ENCODE results near the gene MRPL36.

The MRPL36 gene

GRCh38 chr5:1826235-1826980 is 26.8 kb upstream of the MRPL36 start:
- no peaks in the 10 kb centered on the region for H3K79me2 ChIP-seq (ENCODE audit: low read length)
- H3K27me3 ChIP-seq (ENCODE audit: low read depth, low read length), result no peaks in the 10 kb centered on the region
- TF ChIP-seq CTCF (IDR thresholded peaks at IDR 0.05; ENCODE audit: low read depth, low read length), result no peak
- no peak for TF ChIP-seq EZH2phosphoT487 (IDR thresholded peaks at IDR 0.05; ENCODE audit: low read depth)
- H3K9ac ChIP-seq (ENCODE audit: low read length), result no peak overlapping the region
- no peak overlapping the region for H2AFZ ChIP-seq (ENCODE audit: low read depth, low read length)
- H4K20me1 ChIP-seq (ENCODE audit: insufficient read depth, low read length), result no peaks in the 10 kb centered on the region
- no peaks in the 10 kb centered on the region for H3K4me1 ChIP-seq (ENCODE audit: low read length)
- H3K9me3 ChIP-seq (ENCODE audit: insufficient read depth, low read length), result no peaks in the 10 kb centered on the region
- no peak overlapping the region for H3K4me3 ChIP-seq (ENCODE audit: low read length)
- no peak overlapping the region for H3K27ac ChIP-seq (ENCODE audit: low read length)
- no peak overlapping the region for H3K4me2 ChIP-seq (ENCODE audit: low read length)
- peaks cover 4% of the 10 kb centered on the region for H3K36me3 ChIP-seq (replicated peaks; ENCODE audit: low read depth, low read length)

GRCh38 chr5:1824903-1825841 is 25.5 kb upstream of the MRPL36 start:
- Histone ChIP-seq H3K4me1 (ENCODE audit: low read length) (no peaks in the 10 kb centered on the region), H4K20me1 (ENCODE audit: insufficient read depth, low read length) (no peaks in the 10 kb centered on the region), H3K4me3 (ENCODE audit: low read length) (no peak overlapping the region), H3K27me3 (ENCODE audit: low read depth, low read length) (no peaks in the 10 kb centered on the region), H3K9ac (ENCODE audit: low read length) (no peak overlapping the region), H3K79me2 (ENCODE audit: low read length) (no peaks in the 10 kb centered on the region), H3K27ac (ENCODE audit: low read length) (no peak overlapping the region), H2AFZ (ENCODE audit: low read depth, low read length) (no peak overlapping the region), H3K9me3 (ENCODE audit: insufficient read depth, low read length) (no peaks in the 10 kb centered on the region), H3K36me3 (replicated peaks; ENCODE audit: low read depth, low read length) (peaks cover 9% of the 10 kb centered on the region), H3K4me2 (ENCODE audit: low read length) (no peak overlapping the region)
- TF ChIP-seq CTCF (IDR thresholded peaks at IDR 0.05; ENCODE audit: low read depth, low read length), result no peak
- TF ChIP-seq EZH2phosphoT487 (IDR thresholded peaks at IDR 0.05; ENCODE audit: low read depth), result no peak

DNA sequence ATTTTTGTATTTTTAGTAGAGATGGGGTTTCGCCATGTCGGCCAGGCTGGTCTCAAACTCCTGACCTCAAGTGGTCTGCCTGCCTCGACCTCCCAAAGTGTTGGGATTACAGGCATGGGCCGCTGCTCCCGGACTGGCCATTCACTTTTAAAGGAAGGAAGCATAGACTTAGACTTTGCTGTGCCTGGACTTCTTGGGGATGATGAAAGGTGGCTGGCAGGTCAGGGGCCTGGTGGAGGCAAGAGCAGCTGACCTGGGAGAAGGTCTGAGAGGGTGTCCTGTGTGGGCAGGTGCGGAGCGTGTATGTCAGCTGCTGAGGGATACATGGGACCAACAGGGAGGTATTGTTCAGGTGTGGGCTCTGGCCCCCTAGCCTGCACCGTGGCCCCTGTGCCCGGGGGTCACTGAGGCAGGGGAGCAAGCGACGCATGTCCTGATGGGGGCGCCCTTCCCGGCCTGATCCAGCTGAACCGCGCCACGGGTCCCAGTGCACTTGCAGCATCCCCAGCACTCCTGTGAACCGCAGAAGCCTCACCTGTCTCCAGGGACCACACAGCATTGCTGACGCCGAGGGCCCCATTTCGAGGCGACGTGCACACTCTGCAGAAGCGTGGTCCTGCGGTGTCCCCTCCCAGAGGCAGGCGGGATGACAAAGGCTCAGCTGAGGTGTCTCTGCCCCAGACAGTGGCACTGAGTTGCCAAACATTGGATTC is 24.6 kb upstream of the MRPL36 start:
- H3K36me3 ChIP-seq (replicated peaks; ENCODE audit: low read depth, low read length), result peaks cover 14% of the 10 kb centered on the region
- H3K9ac ChIP-seq (ENCODE audit: low read length), result no peak overlapping the region
- no peak for TF ChIP-seq EZH2phosphoT487 (IDR thresholded peaks at IDR 0.05; ENCODE audit: low read depth)
- TF ChIP-seq CTCF (IDR thresholded peaks at IDR 0.05; ENCODE audit: low read depth, low read length), result no peak

More for the DNA sequence above, 24.6 kb upstream of the MRPL36 start:
- no peaks in the 10 kb centered on the region for H3K9me3 ChIP-seq (ENCODE audit: insufficient read depth, low read length)
- H3K27me3 ChIP-seq (ENCODE audit: low read depth, low read length), result no peaks in the 10 kb centered on the region
- no peaks in the 10 kb centered on the region for H3K79me2 ChIP-seq (ENCODE audit: low read length)
- no peak overlapping the region for H3K4me2 ChIP-seq (ENCODE audit: low read length)
- peaks cover 4% of the 10 kb centered on the region for H3K4me1 ChIP-seq (ENCODE audit: low read length)
- no peak overlapping the region for H2AFZ ChIP-seq (ENCODE audit: low read depth, low read length)
- H3K4me3 ChIP-seq (ENCODE audit: low read length), result no peak overlapping the region
- H3K27ac ChIP-seq (ENCODE audit: low read length), result no peak overlapping the region
- H4K20me1 ChIP-seq (ENCODE audit: insufficient read depth, low read length), result no peaks in the 10 kb centered on the region

All from OCI-LY3 (cell line).